ENCODE measurements around the gene FOXL2NB.

The FOXL2NB gene

GRCh38 chr3:138913766-138914165 lies 33.3 kb upstream of the FOXL2NB start:
- Mint-ChIP-seq H3K36me3 (ENCODE audit: low read depth) (no peaks in the 10 kb centered on the region), H3K27me3 (ENCODE audit: low read depth, poor library complexity) (peaks cover 29% of the 10 kb centered on the region), H3K9me3 (no peaks in the 10 kb centered on the region), H3K4me3 (no peak overlapping the region), H3K4me1 (peaks cover 5% of the 10 kb centered on the region), H3K27ac (no peak overlapping the region)
- no peak for TF ChIP-seq CTCF (IDR thresholded peaks at IDR 0.05)
- DNase-seq: no peak

GRCh38 chr3:138914870-138915502 lies 32.0 kb upstream of the FOXL2NB start:
- peaks cover 5% of the 10 kb centered on the region for H3K4me1 Mint-ChIP-seq
- H3K27me3 Mint-ChIP-seq (ENCODE audit: low read depth, poor library complexity): peaks cover 33% of the 10 kb centered on the region
- no peak for TF ChIP-seq CTCF (IDR thresholded peaks at IDR 0.05)
- H3K36me3 Mint-ChIP-seq (ENCODE audit: low read depth): no peaks in the 10 kb centered on the region
- no peak overlapping the region for H3K27ac Mint-ChIP-seq
- H3K4me3 Mint-ChIP-seq: peak overlapping the region; percentile 89
- no peaks in the 10 kb centered on the region for H3K9me3 Mint-ChIP-seq
- no peak for DNase-seq

- Mint-ChIP-seq H3K27ac (peak overlapping the region; percentile 77), H3K9me3 (no peaks in the 10 kb centered on the region), H3K4me1 (peaks cover 5% of the 10 kb centered on the region), H3K4me3 (peak overlapping the region; percentile 89), H3K36me3 (ENCODE audit: low read depth) (no peaks in the 10 kb centered on the region), H3K27me3 (ENCODE audit: low read depth, poor library complexity) (peaks cover 33% of the 10 kb centered on the region)
- peak; percentile 63 for TF ChIP-seq CTCF (IDR thresholded peaks at IDR 0.05)
- peak; percentile 98 for DNase-seq
Observed at GRCh38 chr3:138915503-138916498, 31.2 kb upstream of the FOXL2NB start.

- no peak for TF ChIP-seq CTCF (IDR thresholded peaks at IDR 0.05)
- no peak for DNase-seq
- Mint-ChIP-seq H3K27me3 (ENCODE audit: low read depth, poor library complexity) (peaks cover 33% of the 10 kb centered on the region), H3K4me3 (peak overlapping the region; percentile 48), H3K9me3 (no peaks in the 10 kb centered on the region), H3K27ac (no peak overlapping the region), H3K36me3 (ENCODE audit: low read depth) (no peaks in the 10 kb centered on the region), H3K4me1 (peaks cover 5% of the 10 kb centered on the region)
Observed at GRCh38 chr3:138916824-138917223, 30.2 kb upstream of the FOXL2NB start.

- peaks cover 35% of the 10 kb centered on the region for H3K27me3 Mint-ChIP-seq (ENCODE audit: low read depth, poor library complexity)
- TF ChIP-seq CTCF (IDR thresholded peaks at IDR 0.05): no peak
- peaks cover 5% of the 10 kb centered on the region for H3K4me1 Mint-ChIP-seq
- no peaks in the 10 kb centered on the region for H3K36me3 Mint-ChIP-seq (ENCODE audit: low read depth)
- no peaks in the 10 kb centered on the region for H3K9me3 Mint-ChIP-seq
- no peak overlapping the region for H3K27ac Mint-ChIP-seq
- no peak overlapping the region for H3K4me3 Mint-ChIP-seq
- DNase-seq: no peak
Observed at GRCh38 chr3:138919325-138919724, 27.7 kb upstream of the FOXL2NB start.
